ENCODE measurements around the gene ALG10B. TPM values are rescaled to one million over a fixed set of nuclear protein-coding genes. Genes with fewer than 3 reads are reported as not detected.
"Not testable (repeated sequence)": the region's sequence is repeated elsewhere in the genome, so short reads cannot be mapped to it uniquely, and the experiment has no call there.

Gene ALG10B
- total RNA-seq, 4 donors from 2014 or later = 2.3 to 7.4 (median 4.9) TPM

DNA sequence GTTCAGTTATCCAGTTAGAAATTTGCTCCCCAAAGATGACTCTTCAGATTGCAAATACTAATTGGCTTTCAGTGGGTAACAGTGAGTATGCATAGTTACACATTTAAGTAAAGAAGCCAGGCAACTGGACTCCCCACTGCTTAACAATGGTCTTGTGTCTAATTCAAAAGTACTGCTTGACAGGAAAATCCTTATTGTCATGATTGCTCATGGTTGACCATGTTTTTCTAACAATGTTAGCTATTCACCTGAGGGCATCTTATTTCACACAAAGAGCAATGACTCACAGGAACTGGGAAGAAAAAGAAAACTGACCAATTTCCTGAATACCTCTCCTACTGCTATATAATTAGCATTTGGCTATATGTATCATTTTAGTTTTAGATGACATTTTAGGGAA is 33.7 kb upstream of the ALG10B start:
- no peak for DNase-seq (ENCODE audit: extremely low spot score)
- Histone ChIP-seq H3K27me3 (no peaks in the 10 kb centered on the region), H3K4me1 (no peaks in the 10 kb centered on the region), H3K36me3 (no peaks in the 10 kb centered on the region), H3K9me3 (no peaks in the 10 kb centered on the region), H3K4me3 (no peak overlapping the region), H3K27ac (replicated peaks in 1 of 4) (no peak overlapping the region)
- intact Hi-C loops (cut with DNase I) = no loop called here
- TF ChIP-seq POLR2AphosphoS5 (IDR thresholded peaks at IDR 0.05) = no peak
- TF ChIP-seq EP300 (IDR thresholded peaks at IDR 0.05) = no peak
- TF ChIP-seq, protein P1, sequence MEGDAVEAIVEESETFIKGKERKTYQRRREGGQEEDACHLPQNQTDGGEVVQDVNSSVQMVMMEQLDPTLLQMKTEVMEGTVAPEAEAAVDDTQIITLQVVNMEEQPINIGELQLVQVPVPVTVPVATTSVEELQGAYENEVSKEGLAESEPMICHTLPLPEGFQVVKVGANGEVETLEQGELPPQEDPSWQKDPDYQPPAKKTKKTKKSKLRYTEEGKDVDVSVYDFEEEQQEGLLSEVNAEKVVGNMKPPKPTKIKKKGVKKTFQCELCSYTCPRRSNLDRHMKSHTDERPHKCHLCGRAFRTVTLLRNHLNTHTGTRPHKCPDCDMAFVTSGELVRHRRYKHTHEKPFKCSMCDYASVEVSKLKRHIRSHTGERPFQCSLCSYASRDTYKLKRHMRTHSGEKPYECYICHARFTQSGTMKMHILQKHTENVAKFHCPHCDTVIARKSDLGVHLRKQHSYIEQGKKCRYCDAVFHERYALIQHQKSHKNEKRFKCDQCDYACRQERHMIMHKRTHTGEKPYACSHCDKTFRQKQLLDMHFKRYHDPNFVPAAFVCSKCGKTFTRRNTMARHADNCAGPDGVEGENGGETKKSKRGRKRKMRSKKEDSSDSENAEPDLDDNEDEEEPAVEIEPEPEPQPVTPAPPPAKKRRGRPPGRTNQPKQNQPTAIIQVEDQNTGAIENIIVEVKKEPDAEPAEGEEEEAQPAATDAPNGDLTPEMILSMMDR (IDR thresholded peaks at IDR 0.05) = no peak
- TF ChIP-seq POLR2A (IDR thresholded peaks at IDR 0.05; ENCODE audit: low read depth) = no peak

DNA sequence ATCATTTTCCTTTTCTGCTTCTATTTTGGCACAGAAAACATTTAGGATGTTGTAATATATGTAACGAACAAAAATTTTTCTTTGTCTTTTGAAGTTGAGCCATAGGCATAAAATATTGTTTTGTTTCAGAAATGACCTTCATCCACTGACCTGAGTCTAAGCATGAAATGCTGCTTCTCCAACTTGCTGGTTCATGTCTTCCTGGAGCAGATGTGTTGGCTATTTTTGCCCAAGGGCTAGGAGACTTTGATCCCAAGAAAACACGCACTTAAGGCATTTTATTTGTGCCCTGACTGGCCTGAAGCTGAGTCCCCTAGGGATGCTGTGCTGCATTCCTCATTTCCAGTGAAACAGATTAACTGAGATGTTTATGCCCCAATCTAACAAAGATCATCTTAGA is 27.2 kb upstream of the ALG10B start:
- intact Hi-C loops (cut with DNase I) = no loop called here
- no peak for DNase-seq (ENCODE audit: extremely low spot score)
- Histone ChIP-seq H3K4me3 (no peak overlapping the region), H3K4me1 (no peaks in the 10 kb centered on the region), H3K36me3 (no peaks in the 10 kb centered on the region), H3K27me3 (peaks cover 0 to 2% (median 0%) of the 10 kb centered on the region in 4 donors), H3K9me3 (no peaks in the 10 kb centered on the region), H3K27ac (replicated peaks in 1 of 4) (no peak overlapping the region)
- TF ChIP-seq, protein P1 (IDR thresholded peaks at IDR 0.05) = no peak
- TF ChIP-seq EP300 (IDR thresholded peaks at IDR 0.05) (no peak), POLR2A (IDR thresholded peaks at IDR 0.05; ENCODE audit: low read depth) (no peak), POLR2AphosphoS5 (IDR thresholded peaks at IDR 0.05) (no peak)
- WGBS = 53% methylated on average over 2 of the region's 2 CpGs

DNA sequence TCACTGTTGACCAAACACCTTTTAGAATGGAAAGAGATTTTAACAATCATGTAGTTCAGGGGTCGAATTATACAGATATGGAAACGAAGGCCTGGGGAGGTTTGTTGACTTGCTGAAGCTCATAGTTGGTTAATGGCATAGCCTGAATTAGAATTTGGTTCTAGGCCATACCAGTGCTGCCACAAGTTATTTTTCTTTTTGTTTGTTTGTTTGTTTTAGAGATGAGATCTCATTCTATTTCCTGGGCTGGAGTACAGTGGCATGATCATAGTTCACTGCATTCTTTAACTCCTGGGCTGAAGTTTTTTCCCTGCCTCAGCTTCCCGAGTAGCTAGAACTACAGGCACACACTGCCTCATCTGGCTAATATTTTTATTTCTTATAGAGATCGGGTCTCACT is 25.4 kb upstream of the ALG10B start:
- Histone ChIP-seq H3K4me3 (no peak overlapping the region), H3K9me3 (no peaks in the 10 kb centered on the region), H3K27ac (replicated peaks in 1 of 4) (no peak overlapping the region), H3K27me3 (peaks cover 0 to 10% (median 0%) of the 10 kb centered on the region in 4 donors), H3K4me1 (no peaks in the 10 kb centered on the region), H3K36me3 (no peaks in the 10 kb centered on the region)
- 62% methylated on average over 4 of the region's 4 CpGs for WGBS
- no peak for DNase-seq (ENCODE audit: extremely low spot score)
- TF ChIP-seq, protein P1 (IDR thresholded peaks at IDR 0.05) = no peak
- TF ChIP-seq POLR2AphosphoS5 (IDR thresholded peaks at IDR 0.05) (no peak), POLR2A (IDR thresholded peaks at IDR 0.05; ENCODE audit: low read depth) (no peak), EP300 (IDR thresholded peaks at IDR 0.05) (no peak)
- intact Hi-C loops (cut with DNase I) = no loop called here

DNA sequence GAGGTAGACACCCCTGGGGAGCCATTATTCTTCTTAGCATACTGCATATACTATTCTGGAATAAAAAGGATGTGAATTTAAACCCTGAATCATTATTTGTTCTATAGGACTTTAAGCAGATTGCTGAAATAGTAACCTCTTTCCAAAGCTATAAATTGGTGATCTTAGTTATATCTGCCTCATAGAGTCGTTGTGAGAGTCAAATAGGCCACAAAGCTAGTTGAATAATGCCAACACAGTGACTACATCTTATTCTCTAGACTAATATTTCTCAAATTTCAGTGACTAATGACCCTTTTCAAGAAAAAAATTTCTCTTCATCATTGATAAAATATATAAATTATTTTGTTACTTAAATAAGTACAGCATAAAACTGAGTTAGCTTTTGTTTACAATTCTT is 13.6 kb upstream of the ALG10B start:
- H3K27me3 ChIP-seq; H3K36me3 ChIP-seq; DNase-seq (ENCODE audit: extremely low spot score); intact Hi-C loops (cut with DNase I); H3K4me3 ChIP-seq; H3K4me1 ChIP-seq; H3K27ac ChIP-seq (replicated peaks in 1 of 4); H3K9me3 ChIP-seq: not testable (repeated sequence)
- WGBS = 20% methylated on average over 1 of the region's 1 CpG

DNA sequence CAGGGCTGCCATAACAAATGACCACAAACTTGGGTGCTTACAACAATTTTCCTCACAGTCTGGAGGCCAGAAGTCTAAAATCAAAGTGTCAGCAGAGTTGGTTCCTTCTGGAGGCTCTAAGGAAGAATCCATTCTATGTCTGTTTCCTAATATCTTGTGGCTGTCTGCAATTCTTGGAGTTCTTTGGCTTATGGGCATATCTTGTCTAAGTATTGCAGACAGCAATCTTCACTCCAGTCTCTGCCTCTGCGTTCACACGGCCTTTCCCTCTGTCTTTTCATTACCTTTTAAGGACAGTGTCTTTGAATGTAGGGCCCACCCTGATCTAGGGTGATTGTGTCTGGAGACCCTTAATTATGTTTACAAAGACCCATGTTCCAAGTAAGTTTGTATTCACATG is 5.4 kb downstream of the ALG10B start:
- WGBS = 93% methylated on average over 2 of the region's 2 CpGs
- intact Hi-C loops (cut with DNase I) = not testable (repeated sequence)

DNA sequence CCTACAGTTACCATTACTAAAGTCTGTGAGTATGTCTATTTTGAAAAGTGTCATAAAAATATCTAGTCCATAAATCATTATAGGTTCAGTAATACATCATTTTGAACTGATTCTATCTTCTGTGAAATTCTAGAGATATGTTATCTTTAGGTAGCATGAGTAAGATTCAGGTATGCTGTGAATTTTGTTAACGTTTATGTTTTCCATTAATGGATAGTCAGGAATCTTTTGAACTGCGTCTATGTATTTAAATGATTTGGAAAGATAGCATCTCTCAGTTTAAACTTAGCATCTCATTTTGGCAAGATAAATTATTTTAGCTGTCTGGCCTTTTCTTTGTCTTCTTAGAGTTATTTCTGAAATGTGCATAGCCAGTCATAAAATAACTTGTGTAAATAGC is 8.3 kb downstream of the ALG10B start:
- intact Hi-C loops (cut with DNase I) = loop anchor here (5.0 kb wide), 1 partner anchor 777 kb away; no protein-coding TSS in a partner anchor
- DNase-seq (ENCODE audit: extremely low spot score) = no peak
- Histone ChIP-seq H3K36me3 (peaks cover 0 to 9% (median 0%) of the 10 kb centered on the region in 4 donors), H3K27ac (replicated peaks in 1 of 4) (no peak overlapping the region), H3K4me1 (peaks cover 0 to 3% (median 0%) of the 10 kb centered on the region in 4 donors), H3K9me3 (no peaks in the 10 kb centered on the region), H3K27me3 (no peaks in the 10 kb centered on the region), H3K4me3 (no peak overlapping the region)
- 82% methylated on average over 2 of the region's 2 CpGs for WGBS
- TF ChIP-seq EP300 (IDR thresholded peaks at IDR 0.05) (no peak), POLR2AphosphoS5 (IDR thresholded peaks at IDR 0.05) (no peak), POLR2A (IDR thresholded peaks at IDR 0.05; ENCODE audit: low read depth) (no peak)
- TF ChIP-seq, protein P1 (IDR thresholded peaks at IDR 0.05) = no peak

More for the DNA sequence above, 5.4 kb downstream of the ALG10B start:
- not testable (repeated sequence) for H3K9me3 ChIP-seq; H3K4me3 ChIP-seq; H3K27ac ChIP-seq (replicated peaks in 1 of 4); DNase-seq (ENCODE audit: extremely low spot score); H3K27me3 ChIP-seq
- Histone ChIP-seq H3K36me3 (peaks cover 0 to 18% (median 5%) of the 10 kb centered on the region in 4 donors), H3K4me1 (peaks cover 8 to 21% (median 16%) of the 10 kb centered on the region in 4 donors)

All from esophagus muscularis mucosa (tissue), 4 donors.